HUES64 (cell line): ENCODE results near the gene ESPNL.

ENCODE experiments used
- H3K27ac ChIP-seq: 2 replicates; pipeline ENCODE4 v1.7.0; 2013; ENCODE audit warnings: low read depth, low read length, inconsistent platforms
- H3K27me3 ChIP-seq: 2 replicates; pipeline ENCODE4 v1.6.1; 2013; ENCODE audit warnings: mild to moderate bottlenecking, low read length; ENCODE audit not compliant: insufficient read depth
- H3K36me3 ChIP-seq: 2 replicates; pipeline ENCODE4 v1.6.1; 2013; ENCODE audit warnings: mild to moderate bottlenecking, low read length; ENCODE audit not compliant: insufficient read depth
- H3K4me1 ChIP-seq: 2 replicates; pipeline ENCODE4 v1.6.1; 2013; ENCODE audit warnings: mild to moderate bottlenecking, low read length, moderate library complexity; ENCODE audit not compliant: insufficient read depth
- H3K4me3 ChIP-seq: 2 replicates; pipeline ENCODE4 v1.5.1; 2013; ENCODE audit warnings: mild to moderate bottlenecking, low read length, moderate library complexity
- H3K9ac ChIP-seq: 2 replicates; pipeline ENCODE4 v1.6.1; 2013; ENCODE audit warnings: mild to moderate bottlenecking, low read depth, low read length
- H3K9me3 ChIP-seq: 2 replicates; pipeline ENCODE4 v1.6.1; 2013; ENCODE audit warnings: low read depth, low read length; ENCODE audit not compliant: insufficient read depth
- WGBS: fragments of 150-250, 120-280 bp; methylation state at CpG from one replicate; pipeline ENCODE4 v1.1.7; 2013; ENCODE audit warnings: missing lambda C conversion rate; 5-methylcytosine and 5-hydroxymethylcytosine counted together

The ESPNL gene

GRCh38 chr2:238101891-238102841, 2.0 kb downstream of the ESPNL start:
- no peaks in the 10 kb centered on the region for H3K36me3 ChIP-seq
- H3K9ac ChIP-seq: no peak overlapping the region
- WGBS: 92% methylated on average over 30 of the region's 30 CpGs
- H3K27ac ChIP-seq: no peak overlapping the region
- no peaks in the 10 kb centered on the region for H3K9me3 ChIP-seq
- no peak overlapping the region for H3K4me3 ChIP-seq
- peaks cover 5% of the 10 kb centered on the region; the same call in 1 of the 2 replicates for H3K4me1 ChIP-seq
- H3K27me3 ChIP-seq: no peaks in the 10 kb centered on the region

- Histone ChIP-seq H3K4me1 (peaks cover 5% of the 10 kb centered on the region; the same call in 1 of the 2 replicates), H3K27ac (no peak overlapping the region), H3K36me3 (no peaks in the 10 kb centered on the region), H3K27me3 (no peaks in the 10 kb centered on the region), H3K9ac (no peak overlapping the region), H3K9me3 (no peaks in the 10 kb centered on the region), H3K4me3 (no peak overlapping the region)
- 93% methylated on average over 10 of the region's 10 CpGs for WGBS
These were observed 2.7 kb downstream of the ESPNL start for GRCh38 chr2:238102865-238103264.

DNA sequence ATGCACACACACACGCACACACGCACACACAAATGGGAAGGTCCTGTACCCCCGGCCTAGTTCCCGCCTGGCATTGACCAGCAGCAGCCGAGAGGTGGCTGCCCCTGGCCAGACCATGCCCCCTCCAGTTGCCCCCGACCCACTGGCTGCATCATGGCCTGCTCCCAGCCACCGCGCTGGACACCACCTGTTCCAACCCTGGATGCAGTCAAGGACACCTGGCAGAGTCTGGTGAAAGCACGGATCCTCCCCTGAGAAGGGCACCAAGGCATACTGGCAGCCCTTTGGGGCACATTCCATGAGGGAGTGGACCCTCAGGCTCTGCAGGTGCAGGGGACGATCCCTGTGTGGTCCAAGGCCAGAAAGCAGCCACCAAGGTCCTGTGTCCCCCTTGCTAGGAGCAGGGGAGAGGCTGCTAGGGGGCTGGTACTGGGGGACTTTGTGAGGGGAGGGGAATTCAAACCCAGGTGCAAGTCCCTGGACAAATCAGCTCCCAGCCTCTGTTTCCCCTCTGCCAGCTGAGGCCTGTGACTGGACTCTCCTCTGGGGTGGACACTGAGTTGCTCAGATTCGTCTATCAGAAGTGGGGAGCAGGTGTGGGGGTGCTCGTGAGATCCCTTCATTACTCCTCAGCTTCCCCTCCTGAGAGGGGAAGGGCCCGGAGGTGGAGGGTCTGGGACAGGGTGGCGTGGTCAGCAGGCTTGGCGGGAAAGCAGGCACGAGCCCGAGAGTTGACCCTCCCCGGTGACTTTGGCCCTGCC, 3.5 kb downstream of the ESPNL start:
- Histone ChIP-seq H3K27me3 (no peaks in the 10 kb centered on the region), H3K9ac (no peak overlapping the region), H3K4me1 (peaks cover 8% of the 10 kb centered on the region; the same call in 1 of the 2 replicates), H3K9me3 (no peaks in the 10 kb centered on the region), H3K36me3 (no peaks in the 10 kb centered on the region), H3K27ac (no peak overlapping the region), H3K4me3 (no peak overlapping the region)
- 92% methylated on average over 17 of the region's 18 CpGs for WGBS

DNA sequence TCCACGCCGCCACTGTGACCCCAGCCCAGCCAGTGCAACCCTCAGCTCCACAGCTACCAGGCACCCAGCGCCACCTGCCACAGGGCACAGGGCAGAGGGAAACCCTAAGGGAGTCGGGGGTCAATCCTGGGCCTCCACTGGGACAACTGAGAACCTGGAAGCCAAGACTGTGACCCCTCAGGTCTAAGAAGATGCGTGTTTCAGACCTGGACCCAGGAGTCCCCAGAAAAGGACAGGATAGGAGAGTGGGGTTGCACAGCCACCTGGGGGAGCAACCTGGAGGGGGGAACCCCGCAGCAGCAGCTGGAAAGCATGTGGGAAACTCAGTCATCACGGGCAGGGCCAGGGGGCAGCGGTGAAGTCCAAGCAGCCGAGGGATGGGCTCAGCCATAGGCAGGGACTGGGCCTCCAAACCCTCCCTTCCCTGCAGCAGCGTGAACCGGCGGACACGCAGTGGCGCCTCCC, 4.1 kb downstream of the ESPNL start:
- no peaks in the 10 kb centered on the region for H3K36me3 ChIP-seq
- H3K9ac ChIP-seq: no peak overlapping the region
- H3K4me3 ChIP-seq: no peak overlapping the region
- no peak overlapping the region for H3K27ac ChIP-seq
- H3K27me3 ChIP-seq: no peaks in the 10 kb centered on the region
- peaks cover 10% of the 10 kb centered on the region; the same call in 1 of the 2 replicates for H3K4me1 ChIP-seq
- WGBS: 89% methylated on average over 14 of the region's 14 CpGs
- no peaks in the 10 kb centered on the region for H3K9me3 ChIP-seq

DNA sequence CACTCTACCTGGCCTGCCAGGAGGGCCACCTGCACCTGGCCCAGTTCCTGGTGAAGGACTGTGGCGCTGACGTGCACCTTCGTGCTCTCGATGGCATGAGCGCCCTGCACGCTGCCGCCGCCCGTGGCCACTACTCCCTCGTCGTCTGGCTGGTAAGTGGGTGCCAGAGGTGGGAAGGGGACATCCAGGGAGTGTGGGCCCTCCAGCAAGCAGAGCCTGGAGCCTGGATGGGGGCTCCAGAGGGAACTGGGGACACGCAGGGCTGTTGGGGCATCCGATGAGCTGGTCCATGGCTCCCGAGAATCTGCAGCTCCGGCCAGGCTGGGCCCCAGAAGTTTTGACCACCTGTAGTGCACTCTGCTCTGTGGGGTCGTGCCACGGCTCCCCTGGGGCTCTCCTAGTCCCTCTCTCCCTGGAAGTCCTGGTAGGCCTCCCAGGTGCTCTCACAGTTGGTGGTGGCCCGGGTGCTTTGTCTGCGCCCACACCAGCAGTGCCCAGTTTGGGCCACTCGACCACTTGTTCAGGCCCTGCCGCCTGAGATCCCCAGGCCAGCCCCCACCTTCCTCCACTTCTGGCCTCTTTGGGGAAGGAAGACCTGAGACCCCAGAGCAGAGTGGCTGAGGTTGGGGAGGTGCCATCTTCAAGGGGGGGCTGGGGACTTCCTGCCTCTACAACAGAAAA, 4.7 kb downstream of the ESPNL start:
- no peak overlapping the region for H3K9ac ChIP-seq
- H3K36me3 ChIP-seq: no peaks in the 10 kb centered on the region
- peaks cover 10% of the 10 kb centered on the region; the same call in 1 of the 2 replicates for H3K4me1 ChIP-seq
- no peak overlapping the region for H3K4me3 ChIP-seq
- no peak overlapping the region for H3K27ac ChIP-seq
- 93% methylated on average over 21 of the region's 21 CpGs for WGBS
- no peaks in the 10 kb centered on the region for H3K27me3 ChIP-seq
- no peaks in the 10 kb centered on the region for H3K9me3 ChIP-seq

GRCh38 chr2:238105506-238106338, 5.6 kb downstream of the ESPNL start:
- Histone ChIP-seq H3K4me1 (peaks cover 10% of the 10 kb centered on the region; the same call in 1 of the 2 replicates), H3K36me3 (no peaks in the 10 kb centered on the region), H3K9me3 (no peaks in the 10 kb centered on the region), H3K4me3 (no peak overlapping the region), H3K27me3 (no peaks in the 10 kb centered on the region), H3K27ac (no peak overlapping the region), H3K9ac (no peak overlapping the region)
- WGBS: 94% methylated on average over 28 of the region's 28 CpGs

DNA sequence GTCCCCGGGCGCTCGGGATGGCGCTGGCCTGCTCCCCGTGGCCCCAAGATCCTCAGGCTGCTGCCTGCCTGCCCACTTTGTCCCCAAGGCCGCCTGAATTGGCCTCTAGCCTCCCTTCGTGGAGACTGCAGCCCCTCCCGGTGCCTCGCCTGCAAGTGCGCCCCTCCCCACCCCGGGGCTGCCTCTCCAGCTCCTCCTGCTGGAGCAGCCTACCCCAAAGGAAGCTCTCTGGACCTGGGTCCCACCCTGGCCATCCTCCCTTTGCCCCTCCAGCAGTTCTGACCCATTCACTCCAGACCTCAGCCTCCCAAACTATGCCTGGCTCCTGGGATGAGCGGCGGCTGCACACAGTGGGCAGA, 6.2 kb downstream of the ESPNL start:
- Histone ChIP-seq H3K27ac (no peak overlapping the region), H3K9me3 (no peaks in the 10 kb centered on the region), H3K9ac (no peak overlapping the region), H3K36me3 (no peaks in the 10 kb centered on the region), H3K27me3 (no peaks in the 10 kb centered on the region), H3K4me3 (no peak overlapping the region), H3K4me1 (peaks cover 10% of the 10 kb centered on the region; the same call in 1 of the 2 replicates)
- WGBS: 86% methylated on average over 13 of the region's 13 CpGs

DNA sequence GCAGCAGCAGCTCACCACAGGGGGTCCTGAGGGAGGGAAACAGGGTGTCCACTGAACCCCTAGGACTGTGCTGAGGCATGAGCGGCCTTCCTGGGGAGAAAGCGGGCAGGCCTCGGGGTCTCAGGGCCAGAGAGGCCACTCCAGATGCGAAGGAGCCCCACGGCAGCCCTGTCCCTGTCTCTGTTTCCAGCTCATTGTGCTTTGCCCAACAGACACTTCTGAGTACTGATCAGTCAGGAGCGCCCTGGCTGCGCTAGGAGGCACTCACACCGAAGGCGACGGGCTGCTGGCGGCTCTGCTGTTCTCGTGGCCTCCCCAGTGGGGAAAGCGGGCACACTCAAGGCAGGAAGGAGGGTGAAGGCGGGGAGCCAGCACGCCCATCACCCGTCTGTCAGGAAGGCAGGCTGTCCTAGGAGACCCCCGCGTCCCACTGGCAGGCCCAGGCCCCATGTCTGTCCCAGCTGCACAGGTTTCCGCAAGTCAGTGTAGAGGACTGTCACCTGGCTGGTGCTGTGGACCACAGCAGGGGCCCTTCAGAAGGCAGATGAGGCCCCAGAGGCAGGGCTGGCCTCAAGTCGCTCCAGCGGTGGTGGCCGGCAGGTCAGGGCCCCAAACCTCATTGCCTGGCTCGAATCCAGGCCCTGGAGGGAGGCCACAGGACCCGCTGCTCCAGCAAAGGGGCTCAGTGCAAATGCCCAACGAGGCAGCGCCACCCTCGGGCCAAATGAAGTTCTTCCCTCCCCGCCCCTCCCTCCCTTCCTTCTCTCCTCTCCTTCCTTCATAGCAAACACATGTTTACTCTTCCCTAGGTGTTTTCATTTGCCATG, 6.8 kb downstream of the ESPNL start:
- no peak overlapping the region for H3K4me3 ChIP-seq
- no peak overlapping the region for H3K9ac ChIP-seq
- WGBS: 86% methylated on average over 28 of the region's 28 CpGs
- peaks cover 10% of the 10 kb centered on the region; the same call in 1 of the 2 replicates for H3K4me1 ChIP-seq
- H3K36me3 ChIP-seq: no peaks in the 10 kb centered on the region
- H3K27ac ChIP-seq: no peak overlapping the region
- H3K9me3 ChIP-seq: no peaks in the 10 kb centered on the region; the same call in 1 of the 2 replicates
- no peaks in the 10 kb centered on the region for H3K27me3 ChIP-seq

- Histone ChIP-seq H3K27ac (no peak overlapping the region), H3K36me3 (no peaks in the 10 kb centered on the region), H3K9ac (no peak overlapping the region), H3K9me3 (peaks cover 8% of the 10 kb centered on the region; the same call in 1 of the 2 replicates), H3K27me3 (no peaks in the 10 kb centered on the region), H3K4me3 (no peak overlapping the region), H3K4me1 (peaks cover 10% of the 10 kb centered on the region; the same call in 1 of the 2 replicates)
- WGBS: 89% methylated on average over 28 of the region's 28 CpGs
These were observed 7.6 kb downstream of the ESPNL start for GRCh38 chr2:238107525-238108422.
